ENCODE results near the gene GAS2L1.

DNA sequence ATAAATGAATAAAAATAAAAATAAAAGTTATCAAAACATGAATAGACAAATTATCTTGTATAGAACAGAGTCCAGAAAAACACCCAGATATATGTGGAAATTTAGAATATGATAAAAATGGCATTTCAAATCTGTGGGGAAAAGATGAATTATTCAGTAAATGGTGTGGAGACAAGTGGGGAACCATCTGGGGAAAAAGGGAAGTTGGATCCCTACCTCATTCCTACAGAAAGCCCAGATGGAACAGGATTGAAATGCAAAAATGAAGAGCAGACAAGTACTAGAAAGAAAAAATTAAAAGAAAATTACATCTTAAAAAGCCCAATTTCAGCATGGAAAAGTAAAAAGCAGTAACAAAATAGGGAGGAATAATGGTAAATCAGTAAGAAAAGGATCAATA, 17.2 kb downstream of the GAS2L1 start:
- no peak for TF ChIP-seq CTCF (IDR thresholded peaks at IDR 0.05)
- TF ChIP-seq POLR2AphosphoS5 (IDR thresholded peaks at IDR 0.05), result no peak
- no peak for TF ChIP-seq POLR2A (IDR thresholded peaks at IDR 0.05)
